GM23338 (cell line): ENCODE results near the gene LMF1. TPM values are rescaled to one million over a fixed set of nuclear protein-coding genes. Genes with fewer than 3 reads are reported as not detected.

Experiments
- ATAC-seq: fragments of 200-7000 bp; cut with Tn5 transposase; 3 replicates; pipeline ENCODE4 v1.9.1; 2020
- DNase-seq: peaks from one replicate; pipeline ENCODE4 v3.0.0-alpha.2; 2015; ENCODE audit warnings: low spot score
- H2AFZ ChIP-seq: fragments of 200-600 bp; sonication (generic); 2 replicates; pipeline ENCODE4 v1.8.0; 2016; ENCODE audit warnings: antibody characterized with exemption, mild to moderate bottlenecking, moderate library complexity
- H3F3A ChIP-seq: fragments of 200-600 bp; sonication (generic); replicated peaks from 2 replicates; pipeline ENCODE4 v1.8.0; 2017; ENCODE audit warnings: antibody characterized with exemption, mixed run types, low read depth
- H3K27ac ChIP-seq: fragments of 200-600 bp; sonication (generic); 2 replicates; pipeline ENCODE4 v1.6.1; 2016; ENCODE audit warnings: low read depth
- H3K27me3 ChIP-seq: fragments of 200-600 bp; sonication (generic); 2 replicates; pipeline ENCODE4 v1.8.0; 2016; ENCODE audit warnings: mild to moderate bottlenecking, mixed run types, moderate library complexity; ENCODE audit not compliant: insufficient read depth
- H3K36me3 ChIP-seq: fragments of 200-600 bp; sonication (generic); 2 replicates; pipeline ENCODE4 v1.8.0; 2016; ENCODE audit warnings: mild to moderate bottlenecking; ENCODE audit not compliant: insufficient read depth
- H3K4me1 ChIP-seq: fragments of 200-600 bp; sonication (generic); 2 replicates; pipeline ENCODE4 v1.8.0; 2016; ENCODE audit warnings: mild to moderate bottlenecking, moderate library complexity; ENCODE audit not compliant: insufficient read depth
- H3K4me2 ChIP-seq: fragments of 200-600 bp; sonication (generic); 2 replicates; pipeline ENCODE4 v1.7.1; 2017; ENCODE audit warnings: mixed run types
- H3K4me3 ChIP-seq: fragments of 200-600 bp; sonication (generic); 2 replicates; pipeline ENCODE4 v1.6.1; 2016; ENCODE audit warnings: mixed run types
- H3K79me2 ChIP-seq: fragments of 200-600 bp; sonication (generic); replicated peaks from 2 replicates; pipeline ENCODE4 v1.8.0; 2017; ENCODE audit warnings: mild to moderate bottlenecking; ENCODE audit not compliant: insufficient read depth
- H3K9me2 ChIP-seq: fragments of 200-600 bp; sonication (generic); 2 replicates; pipeline ENCODE4 v1.8.0; 2017; ENCODE audit not compliant: insufficient read depth
- H4K20me1 ChIP-seq: fragments of 200-600 bp; sonication (generic); replicated peaks from 2 replicates; pipeline ENCODE4 v1.8.0; 2017; ENCODE audit warnings: mild to moderate bottlenecking; ENCODE audit not compliant: insufficient read depth
- H3K27ac Mint-ChIP-seq: 2 replicates; pipeline ENCODE4 v1.8.0; 2020; ENCODE audit warnings: inconsistent platforms, mild to moderate bottlenecking, moderate library complexity, mixed read lengths
- H3K27me3 Mint-ChIP-seq: 3 replicates; pipeline ENCODE4 v1.8.0; 2022; ENCODE audit warnings: low read depth, mild to moderate bottlenecking, moderate library complexity, mixed read lengths, inconsistent platforms; ENCODE audit not compliant: insufficient read depth, poor library complexity
- H3K36me3 Mint-ChIP-seq: 3 replicates; pipeline ENCODE4 v1.8.0; 2021; ENCODE audit warnings: low read depth, mild to moderate bottlenecking, inconsistent platforms, moderate library complexity, mixed read lengths
- H3K4me1 Mint-ChIP-seq: 3 replicates; pipeline ENCODE4 v1.8.0; 2020; ENCODE audit warnings: mild to moderate bottlenecking, inconsistent platforms, mixed read lengths
- H3K4me3 Mint-ChIP-seq: 3 replicates; pipeline ENCODE4 v1.8.0; 2021; ENCODE audit warnings: moderate library complexity, mild to moderate bottlenecking, inconsistent platforms, mixed read lengths
- H3K9me3 Mint-ChIP-seq: 3 replicates; pipeline ENCODE4 v1.8.0; 2020; ENCODE audit warnings: moderate library complexity, mild to moderate bottlenecking, inconsistent platforms, mixed read lengths
- CREB1 ChIP-seq: fragments of 250-450 bp; sonication (Bioruptor Pico); IDR thresholded peaks from 2 replicates; pipeline ENCODE4 v1.5.0; 2020; ENCODE audit warnings: low read depth, mild to moderate bottlenecking, moderate library complexity
- EZH2 ChIP-seq: fragments of 200-600 bp; sonication (generic); IDR thresholded peaks from one replicate; pipeline ENCODE4 v1.8.0; 2017; ENCODE audit warnings: antibody characterized with exemption, mild to moderate bottlenecking, low read depth; ENCODE audit not compliant: unreplicated experiment
- EZH2phosphoT487 ChIP-seq: fragments of 200-600 bp; sonication (generic); IDR thresholded peaks from one replicate; pipeline ENCODE4 v1.8.1; 2018; ENCODE audit warnings: antibody characterized with exemption; ENCODE audit not compliant: unreplicated experiment
- JUNB ChIP-seq: IDR thresholded peaks from one replicate; pipeline ENCODE4 v1.6.1; 2016; ENCODE audit warnings: antibody characterized with exemption; ENCODE audit not compliant: unreplicated experiment
- NANOG ChIP-seq: IDR thresholded peaks from 2 replicates; pipeline ENCODE4 v1.6.1; 2016; ENCODE audit warnings: antibody characterized with exemption, borderline replicate concordance
- POLR2AphosphoS5 ChIP-seq: IDR thresholded peaks from 2 replicates; pipeline ENCODE4 v1.6.1; 2016; ENCODE audit warnings: antibody characterized with exemption, low read depth
- STAT1 ChIP-seq: IDR thresholded peaks from one replicate; pipeline ENCODE4 v1.6.1; 2016; ENCODE audit warnings: antibody characterized with exemption; ENCODE audit not compliant: unreplicated experiment
- ZNF114 ChIP-seq: fragments of 250-450 bp; sonication (Bioruptor Pico); IDR thresholded peaks from 2 replicates; pipeline ENCODE4 v1.5.0; 2020; ENCODE audit warnings: mild to moderate bottlenecking, moderate library complexity
- polyA plus RNA-seq: library from polyadenylated mRNA; unstranded; fragments of >200 nt; fragmentation: Nextera tagmentation; extraction: Ambion mirVana; gene quantifications from 2 replicates; pipeline ENCODE4 v1.2.1, GENCODE V29; 2016
- total RNA-seq: library from RNA; depleted of rRNA; stranded (reverse); fragments of >200 nt; shearing (Covaris generic); gene quantifications from 2 replicates; pipeline ENCODE4 v1.2.3, GENCODE V29; 2014
- TF ChIP-seq, protein P1 (sequence below): IDR thresholded peaks from 2 replicates; pipeline ENCODE4 v1.6.1; 2016; ENCODE audit warnings: antibody characterized with exemption
- TF ChIP-seq, protein P2 (sequence below), 2 experiments: fragments of 200-600 bp in 1 of 2; sonication (generic) in 1 of 2; conservative IDR thresholded peaks; 2 replicates each; pipeline versions ENCODE4 v1.5.1 to v1.6.1; 2016 to 2017; ENCODE audit warnings: antibody characterized with exemption in 2 of 2, low read depth in 2 of 2, mild to moderate bottlenecking in 2 of 2, moderate library complexity in 1 of 2
- TF ChIP-seq, protein P3 (sequence below): IDR thresholded peaks from one replicate; pipeline ENCODE4 v1.6.1; 2018; ENCODE audit warnings: antibody characterized with exemption; ENCODE audit not compliant: unreplicated experiment

The LMF1 gene
- total and polyA plus RNA-seq, 2 experiments from 2014 or later, result 4.2 to 10.1 TPM

DNA sequence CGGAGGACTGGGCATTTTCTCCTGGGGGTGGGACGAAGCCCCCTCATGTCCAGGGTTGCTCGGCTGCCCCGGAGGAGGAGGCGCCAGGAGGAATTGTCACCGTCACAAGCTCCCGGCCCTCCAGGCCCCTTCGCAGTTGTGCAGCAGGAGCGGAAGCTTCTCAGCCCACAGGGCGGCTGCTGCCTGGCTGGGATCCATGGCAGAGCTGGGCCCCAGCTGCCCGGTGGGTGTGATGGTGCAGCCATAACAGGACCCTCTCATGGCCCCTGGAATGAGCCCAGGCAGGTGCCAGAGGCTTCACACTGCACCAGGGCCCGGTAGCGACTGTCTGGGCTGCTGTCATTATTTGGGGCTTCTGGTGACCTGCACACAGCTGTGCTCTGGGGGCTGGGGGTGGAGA is 115.3 kb downstream of the LMF1 start (continued):
- TF ChIP-seq, protein P1, sequence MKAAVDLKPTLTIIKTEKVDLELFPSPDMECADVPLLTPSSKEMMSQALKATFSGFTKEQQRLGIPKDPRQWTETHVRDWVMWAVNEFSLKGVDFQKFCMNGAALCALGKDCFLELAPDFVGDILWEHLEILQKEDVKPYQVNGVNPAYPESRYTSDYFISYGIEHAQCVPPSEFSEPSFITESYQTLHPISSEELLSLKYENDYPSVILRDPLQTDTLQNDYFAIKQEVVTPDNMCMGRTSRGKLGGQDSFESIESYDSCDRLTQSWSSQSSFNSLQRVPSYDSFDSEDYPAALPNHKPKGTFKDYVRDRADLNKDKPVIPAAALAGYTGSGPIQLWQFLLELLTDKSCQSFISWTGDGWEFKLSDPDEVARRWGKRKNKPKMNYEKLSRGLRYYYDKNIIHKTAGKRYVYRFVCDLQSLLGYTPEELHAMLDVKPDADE, result no peak
- TF ChIP-seq ZNF114 (CRISPR knock-in tag) (no peak), EZH2phosphoT487 (no peak), JUNB (no peak), EZH2 (no peak), NANOG (no peak), CREB1 (CRISPR knock-in tag) (no peak)
- TF ChIP-seq, protein P2, sequence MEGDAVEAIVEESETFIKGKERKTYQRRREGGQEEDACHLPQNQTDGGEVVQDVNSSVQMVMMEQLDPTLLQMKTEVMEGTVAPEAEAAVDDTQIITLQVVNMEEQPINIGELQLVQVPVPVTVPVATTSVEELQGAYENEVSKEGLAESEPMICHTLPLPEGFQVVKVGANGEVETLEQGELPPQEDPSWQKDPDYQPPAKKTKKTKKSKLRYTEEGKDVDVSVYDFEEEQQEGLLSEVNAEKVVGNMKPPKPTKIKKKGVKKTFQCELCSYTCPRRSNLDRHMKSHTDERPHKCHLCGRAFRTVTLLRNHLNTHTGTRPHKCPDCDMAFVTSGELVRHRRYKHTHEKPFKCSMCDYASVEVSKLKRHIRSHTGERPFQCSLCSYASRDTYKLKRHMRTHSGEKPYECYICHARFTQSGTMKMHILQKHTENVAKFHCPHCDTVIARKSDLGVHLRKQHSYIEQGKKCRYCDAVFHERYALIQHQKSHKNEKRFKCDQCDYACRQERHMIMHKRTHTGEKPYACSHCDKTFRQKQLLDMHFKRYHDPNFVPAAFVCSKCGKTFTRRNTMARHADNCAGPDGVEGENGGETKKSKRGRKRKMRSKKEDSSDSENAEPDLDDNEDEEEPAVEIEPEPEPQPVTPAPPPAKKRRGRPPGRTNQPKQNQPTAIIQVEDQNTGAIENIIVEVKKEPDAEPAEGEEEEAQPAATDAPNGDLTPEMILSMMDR (conservative IDR thresholded peaks at IDR 0.05; ENCODE audit: low read depth in 2 of 2), result no peak
- TF ChIP-seq, protein P3, sequence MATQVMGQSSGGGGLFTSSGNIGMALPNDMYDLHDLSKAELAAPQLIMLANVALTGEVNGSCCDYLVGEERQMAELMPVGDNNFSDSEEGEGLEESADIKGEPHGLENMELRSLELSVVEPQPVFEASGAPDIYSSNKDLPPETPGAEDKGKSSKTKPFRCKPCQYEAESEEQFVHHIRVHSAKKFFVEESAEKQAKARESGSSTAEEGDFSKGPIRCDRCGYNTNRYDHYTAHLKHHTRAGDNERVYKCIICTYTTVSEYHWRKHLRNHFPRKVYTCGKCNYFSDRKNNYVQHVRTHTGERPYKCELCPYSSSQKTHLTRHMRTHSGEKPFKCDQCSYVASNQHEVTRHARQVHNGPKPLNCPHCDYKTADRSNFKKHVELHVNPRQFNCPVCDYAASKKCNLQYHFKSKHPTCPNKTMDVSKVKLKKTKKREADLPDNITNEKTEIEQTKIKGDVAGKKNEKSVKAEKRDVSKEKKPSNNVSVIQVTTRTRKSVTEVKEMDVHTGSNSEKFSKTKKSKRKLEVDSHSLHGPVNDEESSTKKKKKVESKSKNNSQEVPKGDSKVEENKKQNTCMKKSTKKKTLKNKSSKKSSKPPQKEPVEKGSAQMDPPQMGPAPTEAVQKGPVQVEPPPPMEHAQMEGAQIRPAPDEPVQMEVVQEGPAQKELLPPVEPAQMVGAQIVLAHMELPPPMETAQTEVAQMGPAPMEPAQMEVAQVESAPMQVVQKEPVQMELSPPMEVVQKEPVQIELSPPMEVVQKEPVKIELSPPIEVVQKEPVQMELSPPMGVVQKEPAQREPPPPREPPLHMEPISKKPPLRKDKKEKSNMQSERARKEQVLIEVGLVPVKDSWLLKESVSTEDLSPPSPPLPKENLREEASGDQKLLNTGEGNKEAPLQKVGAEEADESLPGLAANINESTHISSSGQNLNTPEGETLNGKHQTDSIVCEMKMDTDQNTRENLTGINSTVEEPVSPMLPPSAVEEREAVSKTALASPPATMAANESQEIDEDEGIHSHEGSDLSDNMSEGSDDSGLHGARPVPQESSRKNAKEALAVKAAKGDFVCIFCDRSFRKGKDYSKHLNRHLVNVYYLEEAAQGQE, result no peak

DNA sequence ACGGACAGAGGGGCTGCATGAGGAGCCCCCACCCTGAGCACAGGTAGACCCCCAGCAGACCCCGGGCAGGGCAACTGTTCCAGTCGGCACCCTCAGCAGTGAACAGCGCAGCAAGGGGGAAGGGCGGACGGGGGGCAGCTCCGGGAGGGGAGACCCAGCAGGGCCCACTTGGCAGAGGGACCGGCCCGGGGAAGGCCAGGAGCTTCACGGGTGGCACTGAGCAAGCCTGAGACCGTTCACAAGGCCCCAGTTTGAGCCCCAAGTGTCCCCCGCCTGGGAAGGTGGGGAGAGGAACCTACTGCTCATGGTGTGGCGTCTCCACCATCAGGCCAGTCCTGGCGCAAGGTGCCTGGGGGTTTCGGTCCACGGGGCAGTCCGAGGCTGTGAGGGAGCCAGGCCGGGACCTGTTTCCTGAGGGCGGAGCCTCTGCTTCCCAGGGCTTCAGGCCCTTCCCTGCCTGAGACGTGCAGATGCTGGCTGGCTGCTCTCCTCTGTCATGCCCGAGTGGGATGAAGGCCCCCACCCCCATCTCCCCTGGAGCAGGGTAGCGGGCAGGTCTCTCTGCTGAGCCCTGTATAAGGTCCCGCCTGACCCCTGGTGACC is 115.9 kb downstream of the LMF1 start:
- no peak for DNase-seq
- no peaks in the 10 kb centered on the region for H3K9me2 ChIP-seq
- H3K4me1 ChIP-seq, result no peaks in the 10 kb centered on the region
- H3K4me1 Mint-ChIP-seq, result no peaks in the 10 kb centered on the region
- H2AFZ ChIP-seq, result no peak overlapping the region
- H3K4me3 Mint-ChIP-seq, result no peak overlapping the region
- no peaks in the 10 kb centered on the region for H4K20me1 ChIP-seq
- no peak overlapping the region for H3K27ac ChIP-seq
- peaks cover 63% of the 10 kb centered on the region for H3K9me3 Mint-ChIP-seq
- no peaks in the 10 kb centered on the region for H3K79me2 ChIP-seq
- no peaks in the 10 kb centered on the region for H3K27me3 ChIP-seq
- no peaks in the 10 kb centered on the region for H3K36me3 ChIP-seq
- ATAC-seq, result peak; percentile 75
- H3K4me2 ChIP-seq, result no peak overlapping the region
- H3F3A ChIP-seq, result no peaks in the 10 kb centered on the region
- H3K4me3 ChIP-seq, result no peak overlapping the region
- peaks cover 15% of the 10 kb centered on the region for H3K27me3 Mint-ChIP-seq
- no peak overlapping the region for H3K27ac Mint-ChIP-seq
- H3K36me3 Mint-ChIP-seq, result peaks cover 30% of the 10 kb centered on the region
- TF ChIP-seq, protein P1, result no peak
- TF ChIP-seq STAT1, result no peak
- TF ChIP-seq POLR2AphosphoS5, result no peak
- TF ChIP-seq, protein P2 (conservative IDR thresholded peaks at IDR 0.05; ENCODE audit: low read depth in 2 of 2), result no peak
- TF ChIP-seq, protein P3, result no peak
- TF ChIP-seq EZH2phosphoT487, result no peak
- TF ChIP-seq EZH2, result no peak
